ENCODE measurements around the gene ATAT1.

- TF ChIP-seq CTCF (conservative IDR thresholded peaks at IDR 0.05; ENCODE audit: low read depth, low read length) (no peak), EZH2 (IDR thresholded peaks at IDR 0.05; ENCODE audit: low read length, unreplicated experiment) (no peak), EZH2phosphoT487 (IDR thresholded peaks at IDR 0.05; ENCODE audit: borderline replicate concordance, low read length) (no peak)
These were observed 11.8 kb upstream of the ATAT1 start for GRCh38 chr6:30614843-30615218.
